ENCODE results near the gene SSC4D. TPM values are rescaled to one million over a fixed set of nuclear protein-coding genes. Genes with fewer than 3 reads are reported as not detected.
"Not testable (repeated sequence)": the region's sequence is repeated elsewhere in the genome, so short reads cannot be mapped to it uniquely, and the experiment has no call there.

Gene SSC4D
- total and polyA plus RNA-seq, 2 donors: 0.37 to 0.68 TPM

DNA sequence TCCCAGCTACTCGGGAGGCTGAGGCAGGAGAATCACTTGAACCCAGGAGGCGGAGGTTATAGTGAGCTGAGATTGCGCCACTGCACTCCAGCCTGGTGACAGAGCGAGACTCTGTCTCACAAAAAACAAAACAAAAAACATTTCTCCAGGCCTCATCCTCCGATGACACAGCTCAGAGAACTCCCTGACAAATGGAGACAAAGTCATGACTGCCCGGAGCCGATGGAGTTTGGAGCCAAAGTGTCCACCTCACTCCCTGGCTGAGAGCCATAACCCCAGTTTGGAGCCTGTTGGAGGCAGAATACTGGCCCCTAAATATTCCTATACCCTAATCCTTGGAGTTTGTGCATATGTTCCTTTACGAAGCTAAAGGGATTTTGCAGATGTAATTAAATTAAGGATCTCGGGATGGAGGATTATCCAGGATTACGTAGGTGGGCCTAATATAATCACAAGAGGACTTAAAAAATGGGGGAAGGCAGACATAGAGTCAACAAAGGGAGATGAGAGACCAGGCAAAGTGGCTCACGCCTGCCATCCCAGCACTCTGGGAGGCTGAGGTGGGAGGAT is 22.7 kb downstream of the SSC4D start:
- Histone ChIP-seq H3K36me3 (ENCODE audit: insufficient read depth) (no peaks in the 10 kb centered on the region), H3K27ac (ENCODE audit: low read depth) (no peak overlapping the region), H3K4me3 (ENCODE audit: low read depth, low read length) (no peak overlapping the region), H3K4me1 (ENCODE audit: insufficient read depth) (no peaks in the 10 kb centered on the region)
- WGBS: 79% methylated on average over 11 of the region's 11 CpGs
- no peak for DNase-seq (ENCODE audit: extremely low spot score)

DNA sequence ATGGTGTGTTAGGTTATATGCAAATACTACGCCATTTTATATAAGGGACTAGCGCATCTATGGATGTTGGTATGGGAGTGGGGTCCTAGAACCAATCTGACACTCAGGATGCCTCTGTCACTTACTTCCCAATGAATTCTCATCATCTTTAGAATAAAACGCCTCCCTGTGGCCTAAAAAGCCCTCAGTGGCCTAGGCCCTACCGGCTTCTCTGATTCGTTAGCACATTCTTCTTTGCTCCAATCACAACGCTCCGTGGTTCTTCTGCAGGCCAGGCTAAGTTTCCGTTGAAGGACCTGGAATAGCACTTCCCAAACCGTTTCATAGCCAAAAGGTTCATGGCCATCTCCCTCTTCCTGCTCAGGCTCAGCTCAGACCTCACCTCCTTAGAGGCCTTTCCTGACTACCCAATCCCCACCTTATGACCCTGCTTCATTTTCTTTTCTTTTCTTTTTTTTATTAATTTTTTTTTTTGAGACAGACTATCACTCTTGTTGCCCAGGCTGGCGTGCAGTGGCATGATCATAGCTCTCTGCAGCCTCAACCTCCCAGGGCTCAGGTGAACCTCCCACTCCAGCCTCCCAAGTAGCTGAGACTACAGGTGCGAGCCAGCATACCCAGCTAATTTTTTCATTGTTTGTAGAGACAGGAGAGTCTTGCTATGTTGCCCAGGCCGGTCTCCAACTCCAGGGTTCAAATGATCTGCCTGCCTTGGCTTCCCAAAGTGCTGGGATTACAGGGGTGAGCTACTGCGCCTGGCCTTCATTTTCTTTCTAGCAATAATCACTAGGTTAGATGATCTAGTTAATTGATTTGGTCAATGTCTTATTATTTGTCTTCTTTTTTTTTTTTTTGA is 26.2 kb downstream of the SSC4D start:
- WGBS: 75% methylated on average over 13 of the region's 13 CpGs
- Histone ChIP-seq H3K4me3 (ENCODE audit: low read depth, low read length) (no peak overlapping the region), H3K36me3 (ENCODE audit: insufficient read depth) (no peaks in the 10 kb centered on the region), H3K27ac (ENCODE audit: low read depth) (no peak overlapping the region), H3K4me1 (ENCODE audit: insufficient read depth) (no peaks in the 10 kb centered on the region)
- DNase-seq (ENCODE audit: extremely low spot score): no peak

DNA sequence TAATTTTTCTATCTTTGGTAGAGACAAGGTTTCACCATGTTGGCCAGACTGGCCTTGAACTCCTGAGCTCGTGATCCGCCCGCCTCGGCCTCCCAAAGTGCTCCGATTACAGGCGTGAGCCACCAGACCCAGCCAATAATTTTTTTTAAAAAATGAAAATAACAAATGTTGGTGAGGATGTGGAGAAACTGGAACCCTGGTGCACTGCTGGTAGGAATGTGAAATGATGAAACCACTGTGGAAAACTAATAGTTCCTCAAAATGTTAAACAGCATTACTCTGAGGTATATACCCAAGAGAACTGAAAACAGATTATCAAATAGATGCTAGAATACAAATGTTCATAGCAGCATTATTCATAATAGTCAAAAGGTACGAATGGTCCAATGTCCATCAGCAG is 27.7 kb downstream of the SSC4D start:
- Histone ChIP-seq H3K36me3 (ENCODE audit: insufficient read depth) (no peaks in the 10 kb centered on the region), H3K4me3 (ENCODE audit: low read depth, low read length) (no peak overlapping the region), H3K4me1 (ENCODE audit: insufficient read depth) (no peaks in the 10 kb centered on the region), H3K27ac (ENCODE audit: low read depth) (no peak overlapping the region)
- no peak for DNase-seq (ENCODE audit: extremely low spot score)
- 94% methylated on average over 7 of the region's 7 CpGs for WGBS

DNA sequence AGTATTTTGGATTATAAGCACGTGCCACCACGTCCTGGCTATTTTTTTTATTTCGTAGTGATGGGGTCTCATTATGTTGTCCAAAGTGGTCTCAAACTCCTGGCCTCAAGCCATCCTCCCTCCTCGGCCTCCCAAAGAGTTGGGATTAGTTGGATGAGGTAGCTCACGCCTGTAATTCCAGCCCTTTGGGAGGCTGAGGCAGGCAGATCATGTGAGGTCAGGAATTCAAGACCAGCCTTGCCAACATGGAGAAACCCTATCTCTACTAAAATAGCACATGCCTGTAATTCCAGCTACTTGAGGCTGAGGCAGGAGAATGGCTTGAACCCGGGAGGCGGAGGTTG is 28.9 kb downstream of the SSC4D start:
- Histone ChIP-seq H3K4me1 (ENCODE audit: insufficient read depth) (no peaks in the 10 kb centered on the region), H3K4me3 (ENCODE audit: low read depth, low read length) (peak overlapping the region; percentile 29), H3K27ac (ENCODE audit: low read depth) (peak overlapping the region; percentile 80), H3K36me3 (ENCODE audit: insufficient read depth) (no peaks in the 10 kb centered on the region)
- WGBS: 46% methylated on average over 7 of the region's 7 CpGs
- DNase-seq (ENCODE audit: extremely low spot score): no peak

DNA sequence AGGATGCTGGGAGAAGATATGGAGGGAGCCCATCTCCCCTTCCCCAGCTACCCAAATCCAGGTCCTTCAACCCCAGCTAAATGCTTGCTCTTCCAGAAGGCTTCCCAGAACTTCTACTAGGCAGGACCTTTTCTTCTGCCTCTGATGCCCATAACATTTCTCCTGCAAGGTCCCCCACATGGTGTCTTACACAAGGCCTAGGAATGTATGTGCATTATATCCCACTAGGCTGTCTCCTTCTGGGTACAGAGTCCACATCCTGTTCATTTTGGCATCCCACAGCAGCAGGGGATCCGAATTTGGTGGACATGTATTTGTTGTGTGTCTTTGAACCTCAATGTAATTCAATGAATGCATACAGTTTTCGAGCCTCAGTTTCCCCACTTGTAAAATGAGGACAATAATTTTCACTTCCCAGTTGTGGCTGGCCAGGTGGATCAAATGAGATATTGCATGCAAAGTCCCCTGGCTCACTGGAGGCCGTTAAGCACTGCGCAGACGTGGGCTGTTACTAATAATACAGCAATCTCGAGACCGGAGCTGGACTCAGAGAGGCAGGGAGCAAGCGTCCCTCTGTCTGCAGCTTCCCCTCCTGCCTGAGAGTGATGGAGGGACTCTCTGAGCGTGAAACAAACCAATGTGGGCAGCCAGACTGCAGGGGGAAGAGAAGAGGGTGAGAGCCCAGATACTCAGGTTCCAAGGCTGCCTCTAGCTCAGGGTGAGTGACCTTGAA is 32.1 kb downstream of the SSC4D start:
- 60% methylated on average over 9 of the region's 9 CpGs for WGBS
- Histone ChIP-seq H3K27ac (ENCODE audit: low read depth) (no peak overlapping the region), H3K4me1 (ENCODE audit: insufficient read depth) (no peaks in the 10 kb centered on the region), H3K36me3 (ENCODE audit: insufficient read depth) (no peaks in the 10 kb centered on the region), H3K4me3 (ENCODE audit: low read depth, low read length) (no peak overlapping the region)
- no peak for DNase-seq (ENCODE audit: extremely low spot score)

DNA sequence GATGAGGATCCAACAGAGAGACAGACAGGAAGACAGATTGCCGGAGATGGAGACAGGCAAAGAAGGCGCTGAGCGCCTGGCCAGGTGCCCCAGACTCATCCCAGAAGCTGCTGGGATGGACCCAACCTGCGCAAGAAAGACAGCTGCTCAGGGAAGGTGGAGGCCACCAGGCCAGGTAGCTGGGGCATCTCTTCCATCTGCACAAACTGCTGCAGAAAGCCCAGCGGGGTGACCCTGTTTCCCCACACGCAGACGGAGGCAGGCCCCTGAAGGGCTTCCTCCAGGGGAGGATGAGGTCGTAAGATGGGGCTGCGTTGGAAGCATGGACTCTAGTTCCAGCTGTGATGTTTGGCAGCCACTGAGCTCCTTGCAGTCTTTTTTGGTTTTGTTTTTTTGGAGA is 34.2 kb downstream of the SSC4D start:
- Histone ChIP-seq H3K4me1 (ENCODE audit: insufficient read depth) (no peaks in the 10 kb centered on the region), H3K36me3 (ENCODE audit: insufficient read depth) (no peaks in the 10 kb centered on the region), H3K27ac (ENCODE audit: low read depth) (no peak overlapping the region), H3K4me3 (ENCODE audit: low read depth, low read length) (no peak overlapping the region)
- WGBS: 82% methylated on average over 9 of the region's 9 CpGs
- no peak for DNase-seq (ENCODE audit: extremely low spot score)

DNA sequence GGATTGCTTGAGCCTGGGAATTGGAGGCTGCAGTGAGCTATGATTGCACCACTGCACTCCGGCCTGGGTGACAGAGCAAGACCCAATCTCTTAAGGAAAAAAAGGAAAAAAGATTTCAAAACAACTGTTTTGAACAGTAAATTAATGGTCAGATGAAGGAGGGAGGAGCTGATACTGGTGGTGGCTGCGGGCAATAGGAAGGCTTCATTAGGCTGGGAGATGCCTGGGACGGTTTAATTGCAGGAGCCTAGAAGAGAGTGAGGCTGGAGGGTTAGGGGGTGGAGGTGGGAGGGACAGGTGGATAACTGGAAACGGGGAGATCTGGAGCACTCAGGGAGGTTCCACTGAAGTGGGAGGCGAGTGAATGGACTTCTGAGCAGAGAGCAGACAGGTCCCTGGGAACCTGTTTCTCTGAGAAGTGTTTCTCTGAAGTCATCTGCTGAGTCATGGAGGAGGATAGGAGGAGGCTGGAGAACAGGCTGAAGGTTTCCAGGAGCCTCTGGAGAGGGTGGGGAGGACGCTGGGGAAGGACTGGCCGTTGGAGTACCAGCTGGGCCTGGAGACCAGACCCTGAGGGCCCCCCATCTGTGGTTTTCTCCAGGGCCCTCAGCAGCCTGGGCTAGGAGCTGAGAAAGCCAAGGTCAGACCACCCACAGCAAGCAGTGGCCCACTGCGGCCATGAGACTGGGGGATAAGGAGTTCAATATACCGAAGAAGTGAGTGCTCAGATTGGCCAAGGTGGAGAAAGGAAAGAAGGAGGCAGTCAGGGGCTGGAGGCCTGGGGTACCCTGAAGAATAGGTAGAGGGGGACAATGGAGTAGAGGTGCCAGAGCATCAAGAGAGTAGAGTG is 36.3 kb downstream of the SSC4D start:
- DNase-seq (ENCODE audit: extremely low spot score): no peak
- Histone ChIP-seq H3K27ac (ENCODE audit: low read depth) (no peak overlapping the region), H3K36me3 (ENCODE audit: insufficient read depth) (no peaks in the 10 kb centered on the region), H3K4me3 (ENCODE audit: low read depth, low read length) (no peak overlapping the region), H3K4me1 (ENCODE audit: insufficient read depth) (no peaks in the 10 kb centered on the region)
- WGBS: 71% methylated on average over 9 of the region's 9 CpGs

DNA sequence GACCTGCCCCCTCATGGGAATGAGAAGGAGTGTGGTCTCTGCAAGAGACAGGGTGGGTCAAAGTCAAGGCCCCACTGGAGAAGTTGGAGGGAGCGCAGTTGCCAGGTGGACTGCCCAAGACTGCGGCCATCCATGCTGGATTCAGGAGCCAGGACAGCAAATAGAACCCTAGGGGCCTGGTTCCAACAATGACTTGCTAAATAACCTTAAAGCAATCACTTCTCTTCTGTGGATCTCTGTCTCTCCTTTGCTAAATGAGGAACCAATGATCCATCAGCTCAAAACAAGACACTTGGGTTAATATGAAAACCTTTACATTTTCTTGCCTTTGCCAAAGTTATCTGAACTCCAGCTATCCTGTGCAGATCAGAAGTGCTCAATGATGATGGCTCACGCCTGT is 38.1 kb downstream of the SSC4D start:
- H3K4me3 ChIP-seq (ENCODE audit: low read depth, low read length): no peak overlapping the region
- 97% methylated on average over 3 of the region's 3 CpGs for WGBS
- H3K36me3 ChIP-seq (ENCODE audit: insufficient read depth): no peaks in the 10 kb centered on the region
- DNase-seq (ENCODE audit: extremely low spot score): no peak
- H3K27ac ChIP-seq (ENCODE audit: low read depth): no peak overlapping the region
- H3K4me1 ChIP-seq (ENCODE audit: insufficient read depth): no peaks in the 10 kb centered on the region

DNA sequence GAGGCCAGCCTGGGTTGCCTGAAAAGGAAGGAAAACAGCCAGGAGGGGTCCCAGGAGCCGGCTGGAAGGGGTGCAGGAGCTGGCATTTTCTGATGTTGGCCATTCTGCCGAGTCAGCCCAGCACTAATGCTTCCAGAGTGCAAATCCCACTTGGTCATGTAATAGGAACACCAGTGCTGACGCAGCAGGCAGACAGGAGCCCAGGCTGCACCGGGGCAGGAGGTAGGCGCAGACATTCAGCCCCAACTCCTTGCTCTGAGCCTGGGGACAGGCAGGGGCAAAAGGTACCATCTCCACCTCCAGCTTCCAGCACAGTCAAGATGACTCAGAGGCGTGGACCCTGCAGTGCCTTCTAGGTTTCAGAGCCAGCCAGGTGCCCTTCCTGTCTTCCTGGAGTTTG is 40.5 kb downstream of the SSC4D start:
- Histone ChIP-seq H3K27ac (ENCODE audit: low read depth) (no peak overlapping the region), H3K4me3 (ENCODE audit: low read depth, low read length) (no peak overlapping the region), H3K36me3 (ENCODE audit: insufficient read depth) (no peaks in the 10 kb centered on the region), H3K4me1 (ENCODE audit: insufficient read depth) (no peaks in the 10 kb centered on the region)
- WGBS: 68% methylated on average over 6 of the region's 6 CpGs
- no peak for DNase-seq (ENCODE audit: extremely low spot score)

DNA sequence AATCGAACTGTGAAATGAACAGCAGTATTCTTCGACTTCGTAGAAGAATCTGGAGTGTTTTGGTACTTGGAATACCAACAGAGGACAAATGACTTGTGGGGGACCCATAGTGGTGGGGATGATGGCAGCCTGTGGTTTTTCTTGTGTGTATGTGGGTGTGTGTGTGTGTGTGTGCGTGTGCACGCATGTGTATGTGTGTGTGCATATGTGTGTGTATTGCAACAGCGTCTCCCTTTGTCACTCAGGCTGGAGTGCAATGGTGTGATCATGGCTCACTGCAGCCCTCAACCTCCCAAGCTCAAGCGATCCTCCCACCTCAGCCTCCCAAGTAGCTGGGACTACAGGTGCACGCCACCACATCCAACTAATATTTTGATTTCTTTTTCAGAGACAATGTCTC is 41.3 kb downstream of the SSC4D start:
- no peak overlapping the region for H3K4me3 ChIP-seq (ENCODE audit: low read depth, low read length)
- no peaks in the 10 kb centered on the region for H3K4me1 ChIP-seq (ENCODE audit: insufficient read depth)
- 93% methylated on average over 8 of the region's 8 CpGs for WGBS
- H3K36me3 ChIP-seq (ENCODE audit: insufficient read depth): no peaks in the 10 kb centered on the region
- H3K27ac ChIP-seq (ENCODE audit: low read depth): no peak overlapping the region
- no peak for DNase-seq (ENCODE audit: extremely low spot score)

DNA sequence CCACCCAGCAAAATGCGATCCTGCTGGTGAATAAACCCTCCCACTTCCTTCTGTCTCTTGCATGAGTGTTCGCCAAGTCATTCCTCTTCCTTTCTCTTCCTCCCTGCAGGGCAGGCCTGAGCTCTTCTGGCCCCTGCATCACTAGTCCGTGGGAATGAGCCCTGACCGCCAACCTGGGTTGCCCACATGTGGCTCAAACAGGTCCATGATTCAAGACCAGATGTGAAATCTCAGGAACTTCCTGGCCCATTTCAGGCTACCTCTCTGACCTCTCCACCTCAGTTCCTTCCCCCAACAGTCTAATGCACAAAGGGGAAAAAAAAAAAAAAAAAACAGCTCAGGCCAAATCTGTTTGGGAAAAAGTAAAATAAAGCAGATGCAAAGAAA is 45.3 kb downstream of the SSC4D start:
- Histone ChIP-seq H3K36me3 (ENCODE audit: insufficient read depth) (no peaks in the 10 kb centered on the region), H3K27ac (ENCODE audit: low read depth) (peak overlapping the region; percentile 62), H3K4me1 (ENCODE audit: insufficient read depth) (no peaks in the 10 kb centered on the region), H3K4me3 (ENCODE audit: low read depth, low read length) (no peak overlapping the region)
- 33% methylated on average over 4 of the region's 4 CpGs for WGBS
- DNase-seq (ENCODE audit: extremely low spot score): no peak

DNA sequence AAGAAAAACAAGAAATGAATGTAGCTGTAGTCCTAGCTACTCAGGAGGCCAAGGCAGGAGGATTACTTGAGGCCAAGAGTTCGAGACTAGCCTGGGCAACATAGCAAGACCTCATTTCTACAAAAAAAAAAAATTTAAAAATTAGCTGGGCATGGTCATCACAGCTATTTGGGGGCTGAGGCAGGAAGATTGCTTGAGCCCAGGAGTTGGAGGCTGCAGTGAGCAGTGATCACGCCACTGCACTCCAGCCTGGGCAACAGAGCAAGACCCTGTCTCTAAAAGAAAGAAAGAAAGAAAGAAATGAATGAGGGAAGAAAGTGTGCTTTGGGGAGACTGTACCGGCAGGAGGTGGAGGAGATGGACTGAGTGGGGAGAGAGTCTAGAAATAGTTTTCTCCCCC is 45.7 kb downstream of the SSC4D start:
- peak overlapping the region; percentile 62 for H3K27ac ChIP-seq (ENCODE audit: low read depth)
- WGBS: 78% methylated on average over 3 of the region's 3 CpGs
- not testable (repeated sequence) for H3K4me3 ChIP-seq (ENCODE audit: low read depth, low read length); H3K36me3 ChIP-seq (ENCODE audit: insufficient read depth); DNase-seq (ENCODE audit: extremely low spot score); H3K4me1 ChIP-seq (ENCODE audit: insufficient read depth)

DNA sequence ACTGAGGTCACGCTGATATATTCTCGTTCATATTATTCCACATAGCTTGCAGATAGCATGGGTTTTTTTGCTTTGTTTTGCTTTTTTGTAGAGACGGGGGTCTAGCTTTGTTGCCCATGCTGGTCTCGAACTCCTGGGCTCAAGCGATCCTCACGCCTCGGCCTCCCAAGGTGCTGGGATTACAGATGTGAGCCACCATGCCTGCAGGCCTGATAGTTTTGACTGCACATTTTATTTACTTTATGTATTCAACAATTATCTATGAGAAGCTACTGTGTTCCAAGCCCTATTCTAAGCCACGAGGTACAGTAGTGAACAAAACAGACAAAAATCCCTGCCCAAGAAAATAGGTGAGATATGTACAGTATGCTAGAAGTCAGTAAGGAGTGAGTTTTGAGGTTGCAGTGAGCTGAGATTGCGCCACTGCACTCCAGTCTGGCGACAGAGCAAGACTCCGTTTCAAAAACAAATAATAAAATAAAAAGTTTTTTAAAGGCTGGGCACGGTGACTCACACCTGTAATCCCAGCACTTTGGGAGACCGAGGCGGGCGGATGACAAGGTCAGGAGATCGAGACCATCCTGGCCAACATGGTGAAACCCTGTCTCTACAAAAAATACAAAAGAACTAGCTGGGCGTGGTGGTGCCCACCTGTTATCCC is 49.4 kb downstream of the SSC4D start:
- no peaks in the 10 kb centered on the region for H3K4me1 ChIP-seq (ENCODE audit: insufficient read depth)
- peak overlapping the region; percentile 88 for H3K27ac ChIP-seq (ENCODE audit: low read depth)
- 72% methylated on average over 17 of the region's 17 CpGs for WGBS
- no peaks in the 10 kb centered on the region for H3K36me3 ChIP-seq (ENCODE audit: insufficient read depth)
- no peak for DNase-seq (ENCODE audit: extremely low spot score)
- no peak overlapping the region for H3K4me3 ChIP-seq (ENCODE audit: low read depth, low read length)
